ENCODE data around the gene SLC4A4. TPM values are rescaled to one million over a fixed set of nuclear protein-coding genes. Genes with fewer than 3 reads are reported as not detected.

SLC4A4 gene
- total RNA-seq, 2 experiments from 2014 or later: 2.5 to 3.9 TPM

GRCh38 chr4:71602289-71602900, 263.6 kb downstream of the SLC4A4 start:
- H3K4me3 Mint-ChIP-seq: no peak overlapping the region
- ATAC-seq (no peak), DNase-seq (no peak)
- H3K4me1 Mint-ChIP-seq: no peaks in the 10 kb centered on the region
- peaks cover 11% of the 10 kb centered on the region for H3K27me3 Mint-ChIP-seq
- CTCF ChIA-PET: no interaction called here
- H3K36me3 Mint-ChIP-seq: no peaks in the 10 kb centered on the region
- peaks cover 1% of the 10 kb centered on the region for H3K9me3 Mint-ChIP-seq (ENCODE audit: low read depth)
- H3K27ac Mint-ChIP-seq: no peak overlapping the region

GRCh38 chr4:71604785-71605184, 266.0 kb downstream of the SLC4A4 start:
- H3K9me3 Mint-ChIP-seq (ENCODE audit: low read depth): peaks cover 3% of the 10 kb centered on the region
- H3K27ac Mint-ChIP-seq: no peak overlapping the region
- H3K36me3 Mint-ChIP-seq: no peaks in the 10 kb centered on the region
- DNase-seq: no peak
- peaks cover 2% of the 10 kb centered on the region for H3K27me3 Mint-ChIP-seq
- CTCF ChIA-PET: no interaction called here
- no peaks in the 10 kb centered on the region for H3K4me1 Mint-ChIP-seq
- no peak for ATAC-seq
- H3K4me3 Mint-ChIP-seq: no peak overlapping the region

DNA sequence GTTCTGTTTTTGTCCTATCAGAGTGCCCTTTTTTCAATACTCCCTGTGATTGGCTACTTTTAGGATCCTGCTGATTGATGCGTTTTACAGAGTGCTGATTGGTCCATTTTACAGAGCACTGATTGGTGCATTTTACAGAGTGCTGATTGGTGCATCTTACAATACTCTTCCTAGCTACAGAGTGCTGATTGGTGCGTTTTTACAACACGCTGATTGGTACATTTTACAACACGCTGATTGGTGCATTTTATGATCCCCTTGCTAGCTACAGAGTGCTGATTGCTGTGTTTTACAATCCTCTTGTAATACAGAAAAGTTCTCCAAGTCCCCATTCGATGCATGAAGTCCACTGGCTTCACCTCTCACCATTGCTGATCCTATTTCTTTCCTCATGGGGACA, 268.3 kb downstream of the SLC4A4 start:
- H3K4me1 Mint-ChIP-seq: no peaks in the 10 kb centered on the region
- no peaks in the 10 kb centered on the region for H3K27me3 Mint-ChIP-seq
- H3K4me3 Mint-ChIP-seq: no peak overlapping the region
- DNase-seq (no peak), ATAC-seq (no peak)
- H3K36me3 Mint-ChIP-seq: no peaks in the 10 kb centered on the region
- peaks cover 3% of the 10 kb centered on the region for H3K9me3 Mint-ChIP-seq (ENCODE audit: low read depth)
- CTCF ChIA-PET: no interaction called here
- no peak overlapping the region for H3K27ac Mint-ChIP-seq

- ATAC-seq (no peak), DNase-seq (no peak)
- no peak overlapping the region for H3K4me3 Mint-ChIP-seq
- H3K27ac Mint-ChIP-seq: no peak overlapping the region
- H3K4me1 Mint-ChIP-seq: no peaks in the 10 kb centered on the region
- H3K36me3 Mint-ChIP-seq: no peaks in the 10 kb centered on the region
- peaks cover 3% of the 10 kb centered on the region for H3K9me3 Mint-ChIP-seq (ENCODE audit: low read depth)
- CTCF ChIA-PET: no interaction called here
- no peaks in the 10 kb centered on the region for H3K27me3 Mint-ChIP-seq
Measured at GRCh38 chr4:71607780-71608677, 269.2 kb downstream of the SLC4A4 start.

DNA sequence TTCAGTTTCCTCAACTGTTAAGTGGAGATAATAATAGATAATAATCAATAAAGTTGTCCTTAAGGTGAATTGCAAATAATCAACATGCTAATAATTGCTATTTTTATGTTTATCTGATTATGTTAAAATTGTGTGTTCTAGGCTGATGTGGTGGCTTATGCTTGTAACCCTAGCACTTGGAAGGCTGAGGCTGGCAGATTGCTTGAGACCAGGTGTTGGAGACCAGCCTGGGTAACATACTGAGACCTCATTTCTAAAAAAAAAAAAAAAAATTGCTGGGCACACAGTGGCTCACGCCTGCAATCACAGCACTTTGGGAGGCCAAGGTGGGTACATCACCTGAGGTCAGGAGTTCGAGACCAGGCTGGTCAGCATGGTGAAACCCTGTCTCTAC, 269.9 kb downstream of the SLC4A4 start:
- H3K36me3 Mint-ChIP-seq: no peaks in the 10 kb centered on the region
- no peak for DNase-seq
- CTCF ChIA-PET: no interaction called here
- H3K27me3 Mint-ChIP-seq: no peaks in the 10 kb centered on the region
- H3K9me3 Mint-ChIP-seq (ENCODE audit: low read depth): peaks cover 3% of the 10 kb centered on the region
- no peak overlapping the region for H3K4me3 Mint-ChIP-seq
- no peaks in the 10 kb centered on the region for H3K4me1 Mint-ChIP-seq
- H3K27ac Mint-ChIP-seq: no peak overlapping the region
- ATAC-seq: no peak

- no peak for ATAC-seq
- Mint-ChIP-seq H3K27ac (no peak overlapping the region), H3K27me3 (no peaks in the 10 kb centered on the region), H3K9me3 (ENCODE audit: low read depth) (peaks cover 3% of the 10 kb centered on the region), H3K4me3 (no peak overlapping the region), H3K36me3 (no peaks in the 10 kb centered on the region), H3K4me1 (no peaks in the 10 kb centered on the region)
- no peak for DNase-seq
- CTCF ChIA-PET: no interaction called here
Measured at GRCh38 chr4:71609167-71609566, 270.3 kb downstream of the SLC4A4 start.

DNA sequence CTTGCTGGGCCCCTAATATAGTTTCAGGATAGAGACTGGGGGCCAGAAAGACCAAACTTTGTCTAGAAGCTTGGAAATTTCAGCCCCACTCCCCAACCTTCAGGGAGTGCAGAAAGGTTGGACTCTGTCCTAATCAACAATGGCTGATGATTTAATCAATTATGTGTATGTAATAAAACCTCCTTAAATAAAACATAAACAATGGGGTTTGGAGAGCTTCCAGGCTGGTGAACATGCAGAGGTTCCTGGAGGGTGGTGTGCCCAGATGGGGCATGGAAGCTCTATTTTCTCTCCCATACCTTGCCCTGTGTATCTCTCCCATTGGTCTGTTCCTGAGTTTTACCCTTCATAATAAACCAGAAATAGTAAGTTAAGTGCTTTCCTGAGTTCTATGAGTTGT, 270.8 kb downstream of the SLC4A4 start:
- H3K27ac Mint-ChIP-seq: no peak overlapping the region
- no peaks in the 10 kb centered on the region for H3K36me3 Mint-ChIP-seq
- H3K4me3 Mint-ChIP-seq: no peak overlapping the region
- H3K9me3 Mint-ChIP-seq (ENCODE audit: low read depth): peaks cover 3% of the 10 kb centered on the region
- CTCF ChIA-PET: no interaction called here
- no peaks in the 10 kb centered on the region for H3K4me1 Mint-ChIP-seq
- DNase-seq (no peak), ATAC-seq (no peak)
- no peaks in the 10 kb centered on the region for H3K27me3 Mint-ChIP-seq

DNA sequence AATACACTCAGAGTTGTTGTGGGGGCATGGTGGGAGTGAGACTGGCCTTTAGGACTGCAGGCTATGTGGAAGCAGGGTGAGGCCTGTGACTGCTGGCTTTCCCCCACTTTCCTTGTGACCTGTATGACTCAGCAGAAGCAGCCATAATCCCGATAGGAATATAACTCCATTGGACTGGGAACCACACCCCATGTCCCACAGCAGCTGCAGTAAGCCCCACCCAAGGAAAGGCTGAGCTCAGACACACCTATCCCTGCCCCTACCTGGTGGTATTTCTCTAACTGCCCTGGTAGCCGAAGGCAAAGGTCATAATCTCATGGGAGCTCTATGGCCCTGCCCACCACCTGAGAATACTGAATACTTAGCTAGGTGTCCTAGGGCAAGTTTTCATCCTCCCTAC, 275.8 kb downstream of the SLC4A4 start:
- ATAC-seq: no peak
- no peaks in the 10 kb centered on the region for H3K9me3 Mint-ChIP-seq (ENCODE audit: low read depth)
- no peak overlapping the region for H3K4me3 Mint-ChIP-seq
- CTCF ChIA-PET: no interaction called here
- no peak overlapping the region for H3K27ac Mint-ChIP-seq
- no peaks in the 10 kb centered on the region for H3K36me3 Mint-ChIP-seq
- no peaks in the 10 kb centered on the region for H3K27me3 Mint-ChIP-seq
- H3K4me1 Mint-ChIP-seq: no peaks in the 10 kb centered on the region
- DNase-seq: no peak

GRCh38 chr4:71616168-71616811, 277.5 kb downstream of the SLC4A4 start:
- ATAC-seq (no peak), DNase-seq (no peak)
- H3K9me3 Mint-ChIP-seq (ENCODE audit: low read depth): peaks cover 2% of the 10 kb centered on the region
- no peak overlapping the region for H3K27ac Mint-ChIP-seq
- CTCF ChIA-PET: no interaction called here
- H3K36me3 Mint-ChIP-seq: no peaks in the 10 kb centered on the region
- no peaks in the 10 kb centered on the region for H3K4me1 Mint-ChIP-seq
- no peak overlapping the region for H3K4me3 Mint-ChIP-seq
- H3K27me3 Mint-ChIP-seq: no peaks in the 10 kb centered on the region
